ENCODE data around the gene BBS9. TPM values are rescaled to one million over a fixed set of nuclear protein-coding genes. Genes with fewer than 3 reads are reported as not detected.

BBS9 gene
- total RNA-seq, 1 donor from 2014 or later, result 4.2 TPM

DNA sequence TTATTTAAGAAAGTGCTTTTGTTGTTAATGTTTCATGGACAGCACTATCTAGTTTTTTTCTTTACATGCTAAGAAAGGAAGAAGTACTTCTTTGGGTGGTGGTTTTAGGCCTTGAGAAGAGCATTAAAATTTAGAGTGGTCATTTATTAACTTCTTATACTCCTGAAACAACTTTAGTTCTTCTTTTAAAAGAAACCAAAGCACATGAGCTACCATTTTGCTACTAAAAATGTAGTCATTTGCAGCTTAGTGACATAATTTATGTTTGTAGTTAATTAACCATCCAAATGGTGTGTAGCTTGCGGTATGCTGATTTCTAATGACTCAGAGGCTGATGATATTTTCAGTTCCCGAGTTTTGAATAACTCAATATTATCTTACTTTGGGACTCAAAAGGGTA lies 207.5 kb downstream of the BBS9 start:
- H3K4me3 ChIP-seq (ENCODE audit: low read depth, low read length), result no peak overlapping the region
- no peaks in the 10 kb centered on the region for H3K36me3 ChIP-seq (ENCODE audit: control insufficient read depth, insufficient read depth, low read length)
- no peaks in the 10 kb centered on the region for H3K27me3 ChIP-seq (ENCODE audit: control insufficient read depth, insufficient read depth, low read length)
- FAIRE-seq (no peak), DNase-seq (ENCODE audit: low read depth) (no peak)
- TF ChIP-seq CTCF (IDR thresholded peaks at IDR 0.05; ENCODE audit: insufficient read depth, low read length, severe bottlenecking), result no peak

GRCh38 chr7:33339074-33339790 lies 209.9 kb downstream of the BBS9 start:
- FAIRE-seq (no peak), DNase-seq (ENCODE audit: low read depth) (peak; percentile 7)
- Histone ChIP-seq H3K36me3 (ENCODE audit: control insufficient read depth, insufficient read depth, low read length) (no peaks in the 10 kb centered on the region), H3K4me3 (ENCODE audit: low read depth, low read length) (no peak overlapping the region), H3K27me3 (ENCODE audit: control insufficient read depth, insufficient read depth, low read length) (no peaks in the 10 kb centered on the region)
- TF ChIP-seq CTCF (IDR thresholded peaks at IDR 0.05; ENCODE audit: insufficient read depth, low read length, severe bottlenecking), result no peak

DNA sequence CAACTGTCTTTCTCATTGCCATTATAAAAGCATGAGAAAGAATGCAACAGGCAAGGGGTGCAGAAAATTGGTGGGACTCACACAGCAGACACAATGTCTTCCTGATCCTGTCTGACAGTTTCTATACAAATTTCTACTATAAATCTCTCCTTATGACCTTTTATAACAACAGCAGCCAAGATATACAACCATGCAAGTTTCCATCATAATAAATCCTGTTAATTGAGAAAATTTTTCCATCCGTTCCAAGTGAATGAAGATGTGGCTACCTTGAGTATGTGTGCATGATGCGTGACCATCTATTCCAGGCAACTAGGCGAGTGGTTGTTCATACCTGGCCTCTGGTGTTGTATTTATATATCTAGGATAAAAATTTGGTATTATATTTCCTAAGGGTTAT lies 216.7 kb downstream of the BBS9 start:
- Histone ChIP-seq H3K27me3 (ENCODE audit: control insufficient read depth, insufficient read depth, low read length) (no peaks in the 10 kb centered on the region), H3K36me3 (ENCODE audit: control insufficient read depth, insufficient read depth, low read length) (no peaks in the 10 kb centered on the region), H3K4me3 (ENCODE audit: low read depth, low read length) (no peak overlapping the region)
- no peak for DNase-seq (ENCODE audit: low read depth)
- FAIRE-seq, result no peak
- no peak for TF ChIP-seq CTCF (IDR thresholded peaks at IDR 0.05; ENCODE audit: insufficient read depth, low read length, severe bottlenecking)

DNA sequence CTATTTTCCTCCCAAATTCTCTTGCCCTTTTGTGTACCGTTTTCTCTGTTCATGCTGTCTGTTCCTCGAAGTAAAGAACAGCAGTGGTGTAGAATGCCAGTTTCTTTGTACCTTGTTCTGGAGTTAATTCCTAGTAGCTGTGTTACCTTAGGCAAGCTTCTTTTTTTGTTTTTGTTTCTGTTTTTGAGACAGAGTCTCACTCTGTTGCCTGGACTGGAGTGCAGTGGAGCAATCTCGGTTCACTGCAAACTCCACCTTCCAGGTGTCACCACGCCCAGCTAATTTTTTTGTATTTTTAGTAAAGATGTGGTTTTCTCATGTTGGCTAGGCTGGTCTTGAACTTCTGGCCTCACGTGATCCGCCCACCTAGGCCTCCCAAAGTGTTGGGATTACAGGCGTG lies 221.2 kb downstream of the BBS9 start:
- Histone ChIP-seq H3K27me3 (ENCODE audit: control insufficient read depth, insufficient read depth, low read length) (no peaks in the 10 kb centered on the region), H3K36me3 (ENCODE audit: control insufficient read depth, insufficient read depth, low read length) (no peaks in the 10 kb centered on the region), H3K4me3 (ENCODE audit: low read depth, low read length) (no peak overlapping the region)
- TF ChIP-seq CTCF (IDR thresholded peaks at IDR 0.05; ENCODE audit: insufficient read depth, low read length, severe bottlenecking), result no peak
- DNase-seq (ENCODE audit: low read depth) (no peak), FAIRE-seq (no peak)

DNA sequence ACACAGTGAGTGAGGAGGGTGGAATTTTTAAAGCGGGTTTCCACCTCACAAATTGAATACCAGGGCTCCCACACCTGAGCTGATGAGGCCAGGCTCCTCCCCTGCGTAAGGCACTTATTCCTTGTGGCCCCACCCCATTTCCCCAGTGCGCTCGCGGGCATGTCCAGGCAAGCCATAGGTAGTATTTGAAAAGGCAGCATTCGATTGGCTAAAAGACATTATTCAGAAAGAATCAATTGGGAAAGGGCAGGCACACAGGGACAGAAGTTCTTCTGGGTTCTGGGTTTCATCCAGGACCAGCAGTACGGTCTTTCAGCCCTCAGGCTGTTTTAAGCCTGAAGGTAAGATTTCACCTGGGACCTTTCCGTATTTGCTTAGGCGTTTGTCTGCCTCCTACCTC lies 222.3 kb downstream of the BBS9 start:
- Histone ChIP-seq H3K4me3 (ENCODE audit: low read depth, low read length) (no peak overlapping the region), H3K27me3 (ENCODE audit: control insufficient read depth, insufficient read depth, low read length) (no peaks in the 10 kb centered on the region), H3K36me3 (ENCODE audit: control insufficient read depth, insufficient read depth, low read length) (no peaks in the 10 kb centered on the region)
- TF ChIP-seq CTCF (IDR thresholded peaks at IDR 0.05; ENCODE audit: insufficient read depth, low read length, severe bottlenecking), result no peak
- DNase-seq (ENCODE audit: low read depth) (no peak), FAIRE-seq (no peak)

- Histone ChIP-seq H3K4me3 (ENCODE audit: low read depth, low read length) (no peak overlapping the region), H3K27me3 (ENCODE audit: control insufficient read depth, insufficient read depth, low read length) (no peaks in the 10 kb centered on the region), H3K36me3 (ENCODE audit: control insufficient read depth, insufficient read depth, low read length) (no peaks in the 10 kb centered on the region)
- TF ChIP-seq CTCF (IDR thresholded peaks at IDR 0.05; ENCODE audit: insufficient read depth, low read length, severe bottlenecking), result no peak
- DNase-seq (ENCODE audit: low read depth) (no peak), FAIRE-seq (no peak)
Measured at GRCh38 chr7:33354201-33354600, 224.8 kb downstream of the BBS9 start.

Data from bronchial epithelial cell (primary cell).